NCI-H69 (cell line): Measurements from ENCODE around the gene SYCP2L.
A peak's percentile ranks its signal among the peaks of the same experiment; 100 is the strongest.
"Not testable (repeated sequence)": the region's sequence is repeated elsewhere in the genome, so short reads cannot be mapped to it uniquely, and the experiment has no call there.

Experiments used
- DNase-seq: peaks from one replicate; lab custom pipeline; 2025; lab: John Stamatoyannopoulos, UW

SYCP2L gene

DNA sequence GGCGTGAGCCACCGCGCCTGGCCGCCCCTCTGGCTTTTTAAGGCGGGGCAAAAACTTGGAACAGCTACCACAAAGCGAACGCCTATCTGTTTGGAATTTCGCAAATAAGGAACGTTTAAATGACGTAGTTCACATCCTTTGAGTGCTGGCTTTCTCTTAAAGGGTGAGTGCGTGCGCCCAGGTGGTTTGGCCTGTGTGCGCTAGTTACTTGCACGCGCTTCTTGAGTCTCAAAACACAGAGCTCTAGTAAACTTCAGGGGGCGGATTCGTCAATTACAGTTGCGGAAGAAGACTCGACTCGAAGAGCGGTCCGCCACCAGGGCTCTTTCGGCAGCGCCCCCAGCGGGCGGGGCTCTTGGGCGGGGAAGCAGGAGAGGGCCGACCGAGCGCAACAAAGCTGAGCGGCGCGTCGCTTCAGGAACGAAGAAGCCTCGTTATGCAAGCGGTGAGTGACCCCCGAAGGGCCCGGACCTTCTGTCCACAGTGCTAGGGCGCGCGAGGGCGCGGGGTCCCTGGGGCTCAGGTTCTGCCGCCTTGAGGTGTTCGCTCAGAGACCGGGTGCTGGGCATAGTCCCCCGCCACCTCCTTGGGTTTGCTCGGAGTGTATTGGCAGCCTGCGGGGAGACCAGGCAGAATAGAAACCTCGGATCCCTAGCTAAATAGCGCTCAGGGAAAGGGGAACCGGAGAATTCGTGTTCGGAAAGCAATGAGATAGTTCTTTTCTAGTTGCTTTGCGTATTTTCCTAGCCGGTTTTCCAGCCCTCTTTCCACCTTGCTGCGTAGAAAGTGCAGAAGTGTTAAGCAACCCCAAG, at the start of gene SYCP2L:
Gene SYCP2L (plus strand): TSS at position 362 of the 812 bp plus-strand sequence. CDS start 75 bp downstream, at position 437.
- peak; percentile 87 for DNase-seq

DNA sequence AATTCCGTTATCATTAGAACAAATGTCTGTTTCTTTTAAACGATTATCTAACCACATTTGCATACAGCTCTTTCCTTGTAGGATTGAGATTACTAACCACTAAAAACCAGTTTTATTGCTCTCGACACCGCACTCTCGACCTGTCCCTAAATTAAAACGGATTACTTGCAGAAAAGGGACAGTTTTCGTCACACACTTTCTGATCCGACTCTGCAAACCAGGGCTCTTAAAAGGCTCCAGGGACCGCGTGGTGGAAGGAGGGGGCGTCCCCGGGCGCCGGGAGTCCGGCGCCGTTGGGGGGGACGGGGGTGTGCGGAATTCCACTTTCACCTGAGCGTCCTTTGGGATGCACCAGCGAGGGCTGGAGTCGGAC, 49.2 kb upstream of the SYCP2L start:
- DNase-seq: peak; percentile 67

DNA sequence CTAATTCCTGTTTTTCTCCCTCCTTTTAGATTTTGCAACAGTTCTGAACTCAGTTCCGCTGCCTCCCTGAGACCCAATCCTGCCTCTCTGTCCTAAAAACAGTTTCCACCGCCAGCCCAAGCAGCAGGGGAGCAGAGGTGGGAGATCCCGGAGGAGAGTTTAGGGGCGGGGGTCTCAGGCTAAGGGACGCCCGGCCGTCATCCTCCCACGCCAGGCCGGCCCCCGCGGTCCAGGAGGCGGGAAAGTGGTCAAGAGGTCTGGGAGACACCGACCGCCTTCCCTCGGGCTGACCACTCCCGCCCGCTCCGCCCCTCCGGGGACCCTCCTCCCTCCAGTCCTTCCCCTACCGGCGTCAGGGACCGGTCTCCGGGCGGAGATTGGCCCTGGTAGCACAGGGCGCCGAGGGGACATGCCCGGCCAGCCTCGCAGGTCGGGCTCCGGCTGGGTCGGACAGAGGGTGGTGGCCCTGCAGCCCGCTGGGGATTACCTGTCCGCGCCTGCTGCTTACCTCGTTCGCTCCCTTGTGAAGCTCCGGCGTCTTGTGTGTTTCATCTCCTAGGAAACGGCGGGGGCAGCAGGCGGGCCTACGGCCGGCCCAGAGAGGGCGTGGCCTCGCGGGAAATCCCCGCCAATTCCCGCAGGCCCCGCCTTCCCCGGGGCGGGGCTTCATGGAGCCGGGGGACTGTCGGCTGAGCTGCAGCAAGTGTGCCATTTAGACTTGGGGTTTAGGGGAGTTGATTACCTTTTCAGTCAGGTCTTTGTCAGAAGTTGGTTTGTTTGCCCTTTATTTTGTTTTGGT, 48.7 kb upstream of the SYCP2L start, which contains the start of gene MAK:
Gene MAK (minus strand): TSS at position 545 of the 799 bp plus-strand sequence. CDS start 7,891 bp downstream, outside the sequence.
- peak; percentile 98 for DNase-seq

DNA sequence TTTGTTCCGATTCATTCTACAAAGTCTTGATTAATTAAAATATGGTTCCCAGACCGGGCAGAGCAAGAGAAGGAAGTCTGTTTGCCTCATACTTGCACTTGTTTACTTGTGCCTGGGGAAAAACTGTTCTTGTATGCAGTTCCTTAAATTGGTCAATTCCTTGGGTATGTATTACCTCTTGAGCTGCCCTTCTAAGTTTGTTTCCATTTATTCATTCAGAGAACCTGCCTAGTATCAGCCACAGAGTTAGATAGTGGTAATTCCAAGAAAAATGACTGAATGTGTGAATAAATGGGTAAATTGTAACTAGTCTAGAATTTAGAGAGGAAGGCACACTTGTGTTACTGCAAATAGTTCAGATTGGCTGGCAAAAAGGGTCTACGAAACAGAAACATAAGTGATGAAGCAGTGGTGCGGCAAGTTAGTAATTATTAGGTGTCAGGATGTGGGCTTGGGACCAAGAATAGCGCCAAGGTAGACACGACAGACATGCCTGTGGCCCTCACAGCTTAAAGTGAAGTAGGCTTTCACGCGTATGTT, 48.0 kb upstream of the SYCP2L start:
- DNase-seq: peak; percentile 23

DNA sequence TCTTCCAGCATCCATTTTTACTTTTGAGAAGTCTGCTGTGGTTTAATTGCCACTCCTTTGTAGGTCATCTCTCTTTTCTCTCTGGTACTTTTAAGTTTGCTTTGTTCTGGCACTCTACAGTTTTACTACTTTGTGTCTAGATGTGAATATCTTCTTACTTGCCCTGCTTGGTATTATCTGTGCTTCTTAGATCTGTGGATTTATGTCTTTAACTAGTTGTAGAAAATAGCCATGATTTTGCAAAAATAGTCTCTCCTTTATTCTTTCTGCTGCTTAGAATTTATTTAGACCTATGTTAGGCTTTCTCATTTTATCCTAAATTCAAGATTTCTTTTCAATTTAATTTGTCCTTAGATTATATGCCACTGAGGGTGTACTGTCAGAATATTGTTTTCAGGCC, 43.3 kb upstream of the SYCP2L start:
- DNase-seq: no peak

DNA sequence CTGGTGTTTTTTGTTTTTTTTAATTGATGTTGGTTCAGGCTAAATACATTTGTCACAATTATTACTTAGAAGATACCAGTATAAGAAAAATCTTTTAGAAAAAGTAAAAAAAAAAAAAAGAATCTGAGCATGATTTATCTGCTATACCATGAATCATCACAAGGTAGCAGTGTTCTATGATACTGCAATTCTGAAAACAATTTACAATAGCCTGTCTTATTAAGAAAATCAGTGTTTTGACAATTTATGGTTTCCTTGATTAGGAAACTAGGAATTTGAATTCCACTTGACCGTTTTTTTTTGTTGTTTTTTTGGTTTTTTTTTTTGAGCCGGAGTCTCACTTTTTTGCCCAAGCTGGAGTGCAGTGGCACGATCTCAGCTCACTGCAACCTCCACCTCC, 39.2 kb upstream of the SYCP2L start:
- DNase-seq: peak; percentile 17

DNA sequence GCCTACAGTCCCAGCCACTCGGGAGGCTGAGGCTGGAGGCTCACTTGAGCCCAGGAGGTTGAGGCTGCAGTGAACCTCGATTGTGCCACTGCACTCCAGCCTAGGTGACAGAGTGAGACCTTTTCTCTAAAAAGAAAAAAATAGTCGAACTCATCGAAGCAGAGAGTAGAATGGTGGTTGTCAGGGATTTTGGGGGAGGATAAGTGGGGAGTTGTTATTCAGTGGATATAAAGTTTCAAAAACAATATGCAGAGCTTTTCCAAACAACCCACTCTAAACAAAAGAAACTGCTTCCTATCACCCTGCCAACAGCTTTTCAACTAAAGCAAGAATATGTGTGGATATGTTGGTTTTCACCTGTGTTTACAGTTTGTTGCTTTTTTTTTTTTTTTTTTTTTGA, 37.0 kb upstream of the SYCP2L start:
- DNase-seq: no peak

DNA sequence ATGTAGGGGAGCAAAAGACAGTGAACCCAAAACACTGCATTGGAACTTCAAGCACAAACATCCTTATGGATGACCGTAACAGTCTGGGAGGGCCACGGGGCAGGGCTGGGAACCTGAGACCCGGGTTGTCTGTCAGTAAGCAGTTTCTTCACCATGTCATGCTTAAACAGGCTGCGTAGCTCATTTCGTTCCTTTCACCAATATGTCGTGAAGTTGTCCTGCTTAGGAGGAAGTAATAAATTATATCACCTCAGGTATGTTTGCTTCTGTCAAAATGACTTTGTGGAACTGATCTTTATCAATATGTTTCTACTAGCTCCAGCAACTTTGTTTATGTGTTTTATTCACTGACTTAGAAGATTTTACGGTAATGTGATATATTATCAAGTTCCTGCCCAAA, 36.1 kb upstream of the SYCP2L start:
- DNase-seq: no peak

DNA sequence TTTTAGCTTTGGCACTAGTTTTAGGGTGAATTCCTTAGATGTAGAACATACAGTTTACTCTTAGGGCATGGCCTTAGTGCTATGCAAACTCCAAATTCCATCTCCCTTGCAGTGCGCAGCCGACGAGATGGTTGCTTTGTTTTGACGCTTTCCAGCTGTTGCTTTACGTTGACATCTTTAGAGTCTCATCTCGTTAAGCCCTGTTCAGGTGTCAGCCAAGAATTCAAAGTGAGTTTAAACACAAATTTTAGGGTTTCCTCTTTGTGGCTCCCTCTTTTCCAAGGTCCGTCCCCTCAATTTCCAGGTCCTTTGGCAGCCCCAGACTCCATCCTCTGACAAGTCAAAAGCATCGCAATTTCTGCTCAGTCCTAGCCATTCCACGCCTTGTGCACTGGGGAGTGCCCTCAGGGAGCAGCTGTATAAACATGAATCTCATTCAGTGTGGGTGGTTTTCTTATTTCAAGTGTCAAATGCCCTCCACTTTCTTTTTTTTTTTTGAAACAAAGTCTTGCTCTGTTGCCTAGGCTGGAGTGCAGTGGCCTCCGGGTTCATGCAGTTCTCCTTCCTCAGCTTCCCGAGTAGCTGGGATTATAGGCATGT, 34.4 kb upstream of the SYCP2L start:
- no peak for DNase-seq

DNA sequence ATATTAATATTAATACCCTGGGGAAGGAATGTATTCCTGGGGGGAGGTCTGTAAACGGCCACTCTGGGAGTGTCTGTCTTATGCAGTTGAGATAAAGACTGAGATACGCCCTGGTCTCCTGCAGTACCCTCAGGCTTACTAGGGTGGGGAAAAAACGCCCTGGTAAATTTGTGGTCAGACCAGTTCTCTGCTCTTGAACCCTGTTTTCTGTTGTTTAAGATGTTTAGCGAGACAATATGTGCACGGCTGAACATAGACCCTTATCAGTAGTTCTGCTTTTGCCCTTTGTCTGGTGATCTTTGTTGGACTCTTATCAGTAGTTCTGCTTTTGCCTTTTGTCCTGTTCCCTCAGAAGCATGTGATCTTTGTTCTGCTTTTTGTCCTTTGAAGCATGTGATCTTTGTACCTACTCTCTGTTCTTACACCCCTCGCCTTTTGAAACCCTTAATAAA, 33.0 kb upstream of the SYCP2L start:
- not testable (repeated sequence) for DNase-seq

DNA sequence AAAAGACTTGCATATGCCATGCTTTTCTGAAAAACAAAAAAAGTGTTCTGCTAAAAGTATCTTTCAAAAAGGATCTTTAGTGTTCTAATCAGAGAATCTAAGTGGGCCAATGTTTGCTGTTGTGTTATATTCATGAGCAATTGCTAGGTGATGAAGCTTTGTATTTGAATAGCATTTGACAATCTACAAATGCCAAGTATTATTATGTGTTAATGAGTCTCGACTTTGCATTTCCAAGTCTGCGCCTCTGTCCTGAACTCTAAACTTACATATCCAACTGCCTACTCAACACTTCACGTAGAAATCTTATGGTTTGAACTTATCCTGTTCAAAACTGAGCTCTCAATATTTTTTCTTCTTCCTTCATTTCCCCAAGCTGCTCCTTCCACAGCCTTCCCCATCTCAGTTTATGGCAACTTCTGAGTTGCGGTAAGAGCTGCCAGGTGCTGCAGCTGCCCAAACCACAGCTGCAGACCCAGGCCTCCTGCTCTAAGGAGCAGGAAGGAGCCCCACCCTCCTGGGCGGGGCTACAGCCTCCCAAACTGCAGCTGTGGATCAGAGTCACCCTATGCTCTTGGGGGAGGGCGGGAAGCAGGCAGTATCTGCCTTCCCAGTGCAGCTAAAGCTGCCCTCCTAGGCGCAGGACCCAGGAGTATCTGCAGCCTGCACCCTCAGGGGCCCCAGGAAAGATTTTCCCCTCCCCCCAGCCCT, 31.8 kb upstream of the SYCP2L start:
- no peak for DNase-seq

DNA sequence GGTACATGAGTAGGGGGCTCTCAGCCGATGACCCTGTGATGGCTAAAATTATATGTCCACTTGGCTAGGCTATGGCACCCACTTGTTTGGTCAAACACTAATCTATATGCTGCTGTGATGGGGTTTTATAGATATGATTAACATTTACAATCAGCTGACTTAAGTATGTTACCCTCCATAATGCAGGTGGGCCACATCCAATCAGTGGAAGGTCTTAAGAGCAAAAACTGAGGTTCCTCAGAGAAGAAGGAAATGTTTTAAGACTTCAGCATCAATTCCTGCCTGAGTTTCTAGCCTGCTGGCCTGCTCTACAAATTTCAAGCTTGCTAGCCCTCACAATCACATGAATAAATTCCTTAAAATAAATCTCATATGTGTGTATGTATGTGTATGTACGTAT, 29.6 kb upstream of the SYCP2L start:
- no peak for DNase-seq

DNA sequence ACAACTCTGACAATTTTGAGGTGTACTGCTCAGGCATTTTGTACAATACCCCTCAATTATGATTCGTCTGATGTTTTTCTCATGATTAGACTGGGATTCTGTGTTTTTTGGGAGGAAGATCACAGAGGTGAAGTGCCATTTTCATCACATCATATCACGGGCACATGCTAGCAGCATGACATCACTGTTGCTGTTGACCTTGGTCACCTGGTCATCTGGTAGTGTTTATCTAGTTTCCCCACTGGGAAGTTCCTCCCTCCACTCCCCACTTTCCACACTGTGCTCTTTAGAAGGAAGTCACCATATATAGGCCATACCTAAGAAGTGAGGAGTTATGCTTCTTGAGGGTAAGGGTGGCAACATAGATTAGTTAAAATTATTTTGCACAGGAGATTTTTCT, 25.8 kb upstream of the SYCP2L start:
- no peak for DNase-seq

DNA sequence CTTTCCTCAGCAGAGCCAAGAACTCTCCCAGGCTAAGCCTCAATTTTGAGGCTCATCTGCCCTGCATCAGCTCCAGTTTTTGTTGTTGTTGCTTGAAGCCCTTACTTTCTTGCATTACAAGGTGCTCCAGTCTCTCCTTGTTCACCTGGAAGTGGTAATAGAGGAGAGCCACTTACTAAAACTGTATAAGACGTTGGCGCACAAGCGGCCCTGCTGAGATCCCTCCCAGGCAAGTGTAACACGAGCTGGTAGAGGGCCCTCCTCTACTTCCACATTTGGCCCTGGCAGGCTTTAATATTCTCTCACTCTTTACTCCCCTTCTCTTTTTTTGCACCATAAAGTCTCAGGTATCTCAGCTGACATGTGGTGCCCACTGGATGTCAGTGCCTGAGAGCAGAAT, 24.5 kb upstream of the SYCP2L start:
- no peak for DNase-seq

DNA sequence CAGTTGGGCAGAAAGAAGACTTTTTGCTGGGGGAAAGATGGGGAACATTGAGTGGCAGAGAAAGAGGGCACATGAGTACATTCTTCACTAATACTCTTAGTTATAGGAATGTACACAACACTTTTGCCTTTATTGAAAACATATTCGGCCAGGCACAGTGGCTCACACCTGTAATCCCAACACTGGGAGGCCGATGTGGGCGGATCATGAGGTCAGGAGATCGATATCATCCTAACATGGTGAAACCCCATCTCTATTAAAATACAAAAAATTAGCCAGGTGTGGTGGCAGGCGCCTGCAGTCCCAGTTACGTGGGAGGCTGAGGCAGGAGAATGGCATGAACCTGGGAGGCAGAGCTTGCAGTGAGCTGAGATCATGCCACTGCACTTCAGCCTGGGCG, 23.8 kb upstream of the SYCP2L start:
- DNase-seq: not testable (repeated sequence)

DNA sequence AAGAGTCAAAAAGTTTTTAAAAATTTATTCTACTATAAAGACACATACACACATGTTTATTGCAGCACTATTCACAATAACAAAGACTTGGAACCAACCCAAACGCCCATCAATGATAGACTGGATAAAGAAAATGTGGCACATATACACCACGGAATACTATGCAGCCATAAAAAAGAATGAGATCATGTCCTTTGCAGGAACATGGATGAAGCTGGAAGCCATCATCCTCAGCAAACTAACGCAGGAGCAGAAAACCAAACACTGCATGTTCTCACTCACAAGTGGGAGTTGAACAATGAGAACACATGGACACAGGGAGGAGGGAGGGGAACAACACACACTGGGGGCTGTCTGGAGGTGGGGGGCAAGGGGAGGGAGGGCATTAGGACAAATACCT, 20.1 kb upstream of the SYCP2L start:
- DNase-seq: not testable (repeated sequence)

DNA sequence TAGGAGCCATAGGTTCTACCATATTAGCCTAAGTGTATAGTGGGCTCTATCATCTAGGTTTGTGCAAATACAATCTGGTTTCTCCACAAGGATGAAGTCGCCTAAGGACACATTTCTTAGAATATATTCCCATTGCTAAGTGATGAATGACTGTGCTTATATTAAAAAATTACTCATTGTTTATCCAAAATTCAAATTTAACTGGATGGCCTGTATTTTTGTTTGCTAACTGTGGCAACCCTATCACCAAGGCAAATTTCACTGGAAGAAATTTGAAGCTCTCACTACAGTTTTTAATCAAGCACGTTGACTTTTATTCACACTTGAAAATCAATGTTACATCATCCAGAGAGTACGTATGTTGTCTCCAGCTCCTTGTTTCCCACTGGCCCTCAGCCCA, 18.9 kb upstream of the SYCP2L start:
- no peak for DNase-seq

DNA sequence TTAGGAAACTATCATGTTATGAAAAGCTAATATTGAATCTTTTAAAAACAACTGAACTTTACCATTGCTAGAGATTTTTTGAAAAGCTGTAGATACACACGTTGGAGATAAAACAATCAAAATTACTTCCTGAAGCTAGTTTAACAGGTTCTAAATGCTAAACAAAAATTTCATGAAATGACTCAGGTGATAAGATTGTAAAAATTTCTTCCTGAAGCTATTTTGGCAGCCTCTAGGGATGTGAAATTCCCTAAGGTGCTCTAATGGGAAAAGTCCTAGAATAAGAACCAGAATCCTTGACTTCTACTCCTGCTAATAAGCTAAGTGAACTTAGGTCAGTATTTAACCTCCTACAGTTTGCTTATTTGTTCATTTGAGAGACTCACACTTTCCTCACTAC, 13.5 kb upstream of the SYCP2L start:
- DNase-seq: no peak

DNA sequence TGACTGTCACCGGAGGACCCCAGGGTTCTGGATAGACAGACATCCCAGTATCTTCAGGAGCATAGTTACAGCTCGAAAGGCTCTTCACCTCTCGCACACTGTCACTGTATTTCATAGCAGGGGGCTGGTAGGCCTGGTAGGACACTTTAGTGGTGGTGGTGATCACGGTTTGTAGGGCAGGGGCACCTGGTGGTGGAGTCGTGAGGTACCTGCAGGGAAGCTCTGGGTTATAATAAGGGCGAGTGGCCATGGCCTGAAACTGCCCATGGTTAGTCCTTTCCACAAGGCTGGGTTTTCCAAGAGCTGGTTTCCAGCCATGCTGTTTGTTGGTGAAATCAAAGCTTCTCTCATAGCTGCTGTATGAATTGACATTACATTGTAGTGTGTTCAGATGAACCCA, 12.6 kb upstream of the SYCP2L start:
- no peak for DNase-seq

DNA sequence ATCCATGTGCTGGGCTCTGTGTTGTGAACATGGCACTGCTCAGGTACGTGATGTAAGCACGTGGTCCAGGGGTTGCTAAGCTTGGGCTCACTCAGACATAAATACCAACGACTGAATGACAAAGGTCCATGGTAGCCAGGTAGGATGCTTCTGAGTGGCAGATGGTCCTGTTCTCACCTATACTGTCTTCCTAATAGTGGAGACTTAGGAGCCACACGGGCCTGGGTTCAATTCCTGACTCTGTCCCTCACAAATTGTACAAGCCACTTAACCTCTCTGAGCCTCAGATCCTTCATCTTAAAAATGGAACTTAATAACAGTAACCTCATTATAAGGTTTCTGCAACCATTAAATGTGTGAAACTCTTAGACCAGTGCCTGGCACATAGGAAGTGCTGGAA, 11.8 kb upstream of the SYCP2L start:
- no peak for DNase-seq

DNA sequence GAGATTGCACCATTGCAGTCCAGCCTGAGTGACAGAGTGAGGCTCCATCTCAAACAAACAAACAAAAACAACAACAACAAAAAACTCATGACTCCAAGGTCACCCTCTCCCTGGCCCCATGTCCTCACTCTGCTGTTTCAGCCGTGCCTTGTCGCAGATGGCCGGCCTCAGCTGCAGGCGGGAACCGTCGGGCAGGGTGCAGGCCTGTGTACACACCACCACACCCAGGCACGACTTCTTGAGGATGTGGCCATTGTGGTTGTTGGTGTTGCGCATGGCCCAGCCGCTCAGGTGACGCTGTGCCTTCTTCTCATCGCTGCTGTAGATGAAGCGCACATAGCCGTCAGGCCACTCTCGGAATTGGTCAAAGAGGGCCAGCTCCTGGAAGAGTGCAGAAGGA, 9.8 kb upstream of the SYCP2L start:
- DNase-seq: no peak

DNA sequence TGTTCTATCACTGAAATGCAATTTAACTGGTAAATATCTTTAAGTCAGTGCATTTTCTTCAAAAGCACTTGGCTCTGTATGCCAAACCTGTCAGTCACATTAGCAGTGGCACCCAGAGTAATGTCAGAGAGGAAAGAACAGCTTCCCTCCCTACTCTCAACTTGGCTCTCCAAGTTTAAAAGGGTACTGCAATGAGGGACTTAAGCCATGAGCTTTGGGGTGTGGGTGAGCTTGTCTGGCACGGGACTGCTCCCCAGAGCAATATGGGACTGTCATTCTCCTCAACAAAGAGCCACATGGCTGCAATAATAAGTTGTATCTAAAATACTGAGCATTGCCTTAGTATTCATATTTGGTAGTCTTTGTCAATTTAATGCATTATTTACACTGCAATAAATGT, 9.0 kb upstream of the SYCP2L start:
- no peak for DNase-seq
